Neural cell (in vitro differentiated cells): Measurements from ENCODE around the gene KIF1C. TPM values are rescaled to one million over a fixed set of nuclear protein-coding genes. Genes with fewer than 3 reads are reported as not detected.

ENCODE experiments used
- H2AFZ ChIP-seq: fragments of 200-600, 300-800 bp; sonication (generic), shearing (Covaris generic); 2 replicates; pipeline ENCODE4 v1.6.0; 2014; ENCODE audit warnings: low read depth, mild to moderate bottlenecking, antibody characterized with exemption, low read length, moderate library complexity
- H3F3A ChIP-seq: fragments of 200-600 bp; shearing (Covaris generic); 2 replicates; pipeline ENCODE4 v1.6.1; 2016; ENCODE audit warnings: mild to moderate bottlenecking, moderate library complexity, mixed read lengths, antibody characterized with exemption, low read length; ENCODE audit not compliant: insufficient read depth, poor library complexity, severe bottlenecking
- H3K27ac ChIP-seq: fragments of 200-600, 300-800 bp; sonication (generic), shearing (Covaris generic); 2 replicates; pipeline ENCODE4 v1.5.1; 2014; ENCODE audit warnings: mild to moderate bottlenecking, low read length, moderate library complexity
- H3K27me3 ChIP-seq: fragments of 300-800, 200-600 bp; sonication (generic), shearing (Covaris generic); 2 replicates; pipeline ENCODE4 v1.6.0; 2014; ENCODE audit warnings: mild to moderate bottlenecking, low read depth, low read length, moderate library complexity; ENCODE audit not compliant: insufficient read depth
- H3K36me3 ChIP-seq: fragments of 300-800, 200-600 bp; sonication (generic), shearing (Covaris generic); 2 replicates; pipeline ENCODE4 v1.5.1; 2014; ENCODE audit warnings: mild to moderate bottlenecking, antibody characterized with exemption, low read length, moderate library complexity; ENCODE audit not compliant: insufficient read depth
- H3K4me2 ChIP-seq: fragments of 300-800, 200-600 bp; sonication (generic), shearing (Covaris generic); 2 replicates; pipeline ENCODE4 v1.6.0; 2014; ENCODE audit warnings: mild to moderate bottlenecking, low read length
- H3K4me3 ChIP-seq: fragments of 300-800, 200-600 bp; sonication (generic), shearing (Covaris generic); 2 replicates; pipeline ENCODE4 v1.5.1; 2014; ENCODE audit warnings: mild to moderate bottlenecking, low read length, moderate library complexity
- H3K79me2 ChIP-seq: fragments of 200-600 bp; shearing (Covaris generic); replicated peaks from 2 replicates; pipeline ENCODE4 v1.6.0; 2014; ENCODE audit warnings: mild to moderate bottlenecking, low read length, moderate library complexity; ENCODE audit not compliant: insufficient read depth
- H3K9ac ChIP-seq: fragments of 300-800, 200-600 bp; sonication (generic), shearing (Covaris generic); 2 replicates; pipeline ENCODE4 v1.6.1; 2016; ENCODE audit warnings: mild to moderate bottlenecking, low read length, mixed read lengths
- H3K9me2 ChIP-seq: fragments of 200-600 bp; shearing (Covaris generic); 2 replicates; pipeline ENCODE4 v1.6.1; 2016; ENCODE audit warnings: mild to moderate bottlenecking, low read length, mixed read lengths; ENCODE audit not compliant: insufficient read depth
- H3K9me3 ChIP-seq: fragments of 200-600, 300-800 bp; sonication (generic), shearing (Covaris generic); 2 replicates; pipeline ENCODE4 v1.6.1; 2016; ENCODE audit warnings: mild to moderate bottlenecking, mixed run types, low read length, moderate library complexity, mixed read lengths
- H4K20me1 ChIP-seq: fragments of 200-600 bp; shearing (Covaris generic); 2 replicates; pipeline ENCODE4 v1.6.1; 2016; ENCODE audit warnings: mild to moderate bottlenecking, mixed run types; ENCODE audit not compliant: insufficient read depth
- EZH2 ChIP-seq: fragments of 200-600, 300-800 bp; shearing (Covaris generic), sonication (generic); IDR thresholded peaks from 2 replicates; pipeline ENCODE4 v1.6.1; 2014; ENCODE audit warnings: antibody characterized with exemption, low read length, borderline replicate concordance, mild to moderate bottlenecking; ENCODE audit not compliant: insufficient read depth, poor library complexity, severe bottlenecking
- MXI1 ChIP-seq: fragments of 450-650 bp; conservative IDR thresholded peaks from 2 replicates; pipeline ENCODE4 v1.6.1; 2014; ENCODE audit warnings: antibody characterized with exemption, mild to moderate bottlenecking; ENCODE audit not compliant: poor library complexity, severe bottlenecking
- POLR2AphosphoS5 ChIP-seq: IDR thresholded peaks from 2 replicates; pipeline ENCODE4 v1.6.1; 2012
- RAD21 ChIP-seq: fragments of 450-650 bp; conservative IDR thresholded peaks from 2 replicates; pipeline ENCODE4 v1.6.1; 2014; ENCODE audit warnings: antibody characterized with exemption, mild to moderate bottlenecking, moderate library complexity
- TAF1 ChIP-seq: IDR thresholded peaks from 2 replicates; pipeline ENCODE4 v1.6.1; 2012; ENCODE audit warnings: low read depth
- polyA plus RNA-seq: library from polyadenylated mRNA; depleted of rRNA; stranded (reverse); fragments of >200 nt; gene quantifications from 2 replicates; pipeline ENCODE4 v1.2.3, GENCODE V29; 2014
- TF ChIP-seq, protein P1 (sequence below): IDR thresholded peaks from 2 replicates; pipeline ENCODE4 v1.6.1; 2012; ENCODE audit warnings: borderline replicate concordance
- TF ChIP-seq, protein P2 (sequence below): fragments of 450-650 bp; IDR thresholded peaks from 2 replicates; pipeline ENCODE4 v1.5.1; 2014; ENCODE audit warnings: antibody characterized with exemption, mild to moderate bottlenecking, moderate library complexity; ENCODE audit not compliant: poor library complexity, severe bottlenecking

Gene KIF1C
- polyA plus RNA-seq, 1 donor from 2014 or later, result 8.3 TPM

DNA sequence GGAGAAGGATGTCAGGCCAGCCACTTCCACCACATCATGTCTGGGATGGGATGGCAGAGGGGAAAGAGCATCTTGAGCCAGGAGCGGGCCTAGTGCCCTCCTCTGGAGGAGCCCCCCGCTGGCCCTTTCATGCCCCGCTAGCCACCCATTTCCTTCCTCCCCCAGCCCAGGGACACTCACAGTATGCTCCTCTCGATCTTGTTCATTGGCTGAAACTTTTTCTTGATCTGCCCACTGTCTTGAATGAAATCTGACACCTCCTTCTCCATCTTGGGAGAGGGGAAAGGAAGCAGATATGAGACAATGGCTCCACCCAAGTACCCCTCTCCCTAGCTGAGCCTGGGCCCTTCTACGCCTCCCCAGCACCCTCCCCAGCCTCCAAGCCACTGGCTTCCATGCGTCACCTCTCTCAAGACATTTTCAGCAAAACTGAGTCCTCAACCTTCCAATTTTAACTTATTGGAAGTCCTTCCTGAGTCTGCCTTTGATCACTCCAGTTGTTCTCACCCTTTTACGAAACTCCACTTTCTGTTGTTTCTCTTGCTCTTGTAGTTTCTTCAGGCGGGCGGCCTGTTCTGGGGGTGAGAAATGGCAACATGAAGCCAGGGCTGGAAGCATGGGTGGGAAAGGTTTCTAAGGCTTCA is 37.3 kb upstream of the KIF1C start:
- Histone ChIP-seq H3K36me3 (no peaks in the 10 kb centered on the region), H3K27me3 (no peaks in the 10 kb centered on the region), H3F3A (no peaks in the 10 kb centered on the region), H3K4me2 (no peak overlapping the region), H3K9me3 (no peaks in the 10 kb centered on the region), H3K9ac (no peak overlapping the region), H3K9me2 (no peaks in the 10 kb centered on the region), H3K4me3 (no peak overlapping the region), H4K20me1 (no peaks in the 10 kb centered on the region), H3K27ac (no peak overlapping the region), H3K79me2 (no peaks in the 10 kb centered on the region), H2AFZ (no peak overlapping the region)
- TF ChIP-seq RAD21, result no peak
- TF ChIP-seq TAF1, result no peak
- TF ChIP-seq, protein P1, sequence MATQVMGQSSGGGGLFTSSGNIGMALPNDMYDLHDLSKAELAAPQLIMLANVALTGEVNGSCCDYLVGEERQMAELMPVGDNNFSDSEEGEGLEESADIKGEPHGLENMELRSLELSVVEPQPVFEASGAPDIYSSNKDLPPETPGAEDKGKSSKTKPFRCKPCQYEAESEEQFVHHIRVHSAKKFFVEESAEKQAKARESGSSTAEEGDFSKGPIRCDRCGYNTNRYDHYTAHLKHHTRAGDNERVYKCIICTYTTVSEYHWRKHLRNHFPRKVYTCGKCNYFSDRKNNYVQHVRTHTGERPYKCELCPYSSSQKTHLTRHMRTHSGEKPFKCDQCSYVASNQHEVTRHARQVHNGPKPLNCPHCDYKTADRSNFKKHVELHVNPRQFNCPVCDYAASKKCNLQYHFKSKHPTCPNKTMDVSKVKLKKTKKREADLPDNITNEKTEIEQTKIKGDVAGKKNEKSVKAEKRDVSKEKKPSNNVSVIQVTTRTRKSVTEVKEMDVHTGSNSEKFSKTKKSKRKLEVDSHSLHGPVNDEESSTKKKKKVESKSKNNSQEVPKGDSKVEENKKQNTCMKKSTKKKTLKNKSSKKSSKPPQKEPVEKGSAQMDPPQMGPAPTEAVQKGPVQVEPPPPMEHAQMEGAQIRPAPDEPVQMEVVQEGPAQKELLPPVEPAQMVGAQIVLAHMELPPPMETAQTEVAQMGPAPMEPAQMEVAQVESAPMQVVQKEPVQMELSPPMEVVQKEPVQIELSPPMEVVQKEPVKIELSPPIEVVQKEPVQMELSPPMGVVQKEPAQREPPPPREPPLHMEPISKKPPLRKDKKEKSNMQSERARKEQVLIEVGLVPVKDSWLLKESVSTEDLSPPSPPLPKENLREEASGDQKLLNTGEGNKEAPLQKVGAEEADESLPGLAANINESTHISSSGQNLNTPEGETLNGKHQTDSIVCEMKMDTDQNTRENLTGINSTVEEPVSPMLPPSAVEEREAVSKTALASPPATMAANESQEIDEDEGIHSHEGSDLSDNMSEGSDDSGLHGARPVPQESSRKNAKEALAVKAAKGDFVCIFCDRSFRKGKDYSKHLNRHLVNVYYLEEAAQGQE, result no peak
- TF ChIP-seq MXI1, result no peak
- TF ChIP-seq POLR2AphosphoS5, result no peak
- no peak for TF ChIP-seq EZH2
- TF ChIP-seq, protein P2, sequence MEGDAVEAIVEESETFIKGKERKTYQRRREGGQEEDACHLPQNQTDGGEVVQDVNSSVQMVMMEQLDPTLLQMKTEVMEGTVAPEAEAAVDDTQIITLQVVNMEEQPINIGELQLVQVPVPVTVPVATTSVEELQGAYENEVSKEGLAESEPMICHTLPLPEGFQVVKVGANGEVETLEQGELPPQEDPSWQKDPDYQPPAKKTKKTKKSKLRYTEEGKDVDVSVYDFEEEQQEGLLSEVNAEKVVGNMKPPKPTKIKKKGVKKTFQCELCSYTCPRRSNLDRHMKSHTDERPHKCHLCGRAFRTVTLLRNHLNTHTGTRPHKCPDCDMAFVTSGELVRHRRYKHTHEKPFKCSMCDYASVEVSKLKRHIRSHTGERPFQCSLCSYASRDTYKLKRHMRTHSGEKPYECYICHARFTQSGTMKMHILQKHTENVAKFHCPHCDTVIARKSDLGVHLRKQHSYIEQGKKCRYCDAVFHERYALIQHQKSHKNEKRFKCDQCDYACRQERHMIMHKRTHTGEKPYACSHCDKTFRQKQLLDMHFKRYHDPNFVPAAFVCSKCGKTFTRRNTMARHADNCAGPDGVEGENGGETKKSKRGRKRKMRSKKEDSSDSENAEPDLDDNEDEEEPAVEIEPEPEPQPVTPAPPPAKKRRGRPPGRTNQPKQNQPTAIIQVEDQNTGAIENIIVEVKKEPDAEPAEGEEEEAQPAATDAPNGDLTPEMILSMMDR, result no peak

DNA sequence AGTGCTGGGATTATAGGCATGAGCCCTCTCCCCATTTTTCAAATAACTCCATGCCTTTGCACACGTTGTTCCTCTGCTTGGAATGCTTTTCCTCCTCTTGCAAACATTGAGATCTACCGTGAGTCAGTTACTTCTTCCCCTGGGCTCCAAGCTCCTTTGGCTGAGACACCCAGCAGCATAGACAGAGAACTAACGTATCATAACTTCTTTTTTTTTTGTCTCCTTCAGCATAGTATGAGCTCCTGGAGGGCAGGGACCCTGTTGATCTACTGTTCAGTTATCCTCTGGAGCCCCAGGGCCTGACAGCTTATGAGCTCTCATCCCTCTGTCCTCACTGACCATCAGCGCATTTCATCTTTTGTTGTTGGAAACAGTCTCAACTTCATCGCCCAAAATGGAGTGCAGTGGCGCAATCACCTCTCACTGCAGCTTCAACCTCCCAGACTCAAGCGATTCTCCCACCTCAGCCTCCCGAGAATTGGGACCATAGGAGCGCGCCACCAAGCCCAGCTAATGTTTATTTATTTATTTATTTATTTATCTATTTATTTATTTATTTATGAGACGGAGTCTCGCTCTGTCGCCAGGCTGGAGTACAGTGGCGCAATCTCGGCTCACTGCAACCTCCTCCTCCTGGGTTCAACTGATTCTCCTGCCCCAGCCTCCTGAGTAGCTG is 32.3 kb upstream of the KIF1C start:
- Histone ChIP-seq H3K9me3 (no peaks in the 10 kb centered on the region), H3F3A (peaks cover 9% of the 10 kb centered on the region), H3K27me3 (no peaks in the 10 kb centered on the region), H3K27ac (no peak overlapping the region), H3K4me3 (no peak overlapping the region), H3K36me3 (no peaks in the 10 kb centered on the region), H3K9me2 (no peaks in the 10 kb centered on the region), H3K79me2 (no peaks in the 10 kb centered on the region), H4K20me1 (no peaks in the 10 kb centered on the region), H2AFZ (no peak overlapping the region), H3K9ac (no peak overlapping the region), H3K4me2 (no peak overlapping the region)
- no peak for TF ChIP-seq RAD21
